Activated T-helper 1 cell treated with anti-CD3 and anti-CD28 coated beads, Interleukin-2, amount 50 U/mL, for 16 hours (primary cell): ENCODE results near the gene MOAP1.
"Not testable (repeated sequence)": the region's sequence is repeated elsewhere in the genome, so short reads cannot be mapped to it uniquely, and the experiment has no call there.

Experiments
- DNase-seq, 2 donors: peaks; one replicate each; pipeline ENCODE4 v3.0.0-alpha.2; 2020; ENCODE audit warnings: low read depth in 1 of 2, low spot score in 1 of 2

Gene MOAP1

GRCh38 chr14:93148979-93149378 lies 35.7 kb downstream of the MOAP1 start:
- no peak for DNase-seq

GRCh38 chr14:93146119-93146518 lies 38.6 kb downstream of the MOAP1 start:
- no peak for DNase-seq

GRCh38 chr14:93142854-93143652 lies 41.6 kb downstream of the MOAP1 start:
- DNase-seq, result no peak

GRCh38 chr14:93137864-93138263 lies 46.8 kb downstream of the MOAP1 start:
- DNase-seq, result no peak

GRCh38 chr14:93136508-93136907 lies 48.2 kb downstream of the MOAP1 start:
- DNase-seq, result not testable (repeated sequence)

GRCh38 chr14:93136009-93136408 lies 48.7 kb downstream of the MOAP1 start:
- no peak for DNase-seq

GRCh38 chr14:93135399-93135798 lies 49.3 kb downstream of the MOAP1 start:
- no peak for DNase-seq

- no peak for DNase-seq
These were observed 51.2 kb downstream of the MOAP1 start for GRCh38 chr14:93133464-93133863.

GRCh38 chr14:93132472-93133065 lies 52.1 kb downstream of the MOAP1 start:
- DNase-seq, result no peak
